ENCODE data around the gene PRKG1. TPM values are rescaled to one million over a fixed set of nuclear protein-coding genes. Genes with fewer than 3 reads are reported as not detected.

PRKG1 gene
- total RNA-seq, 1 experiment from 2014 or later, result 16.5 TPM

DNA sequence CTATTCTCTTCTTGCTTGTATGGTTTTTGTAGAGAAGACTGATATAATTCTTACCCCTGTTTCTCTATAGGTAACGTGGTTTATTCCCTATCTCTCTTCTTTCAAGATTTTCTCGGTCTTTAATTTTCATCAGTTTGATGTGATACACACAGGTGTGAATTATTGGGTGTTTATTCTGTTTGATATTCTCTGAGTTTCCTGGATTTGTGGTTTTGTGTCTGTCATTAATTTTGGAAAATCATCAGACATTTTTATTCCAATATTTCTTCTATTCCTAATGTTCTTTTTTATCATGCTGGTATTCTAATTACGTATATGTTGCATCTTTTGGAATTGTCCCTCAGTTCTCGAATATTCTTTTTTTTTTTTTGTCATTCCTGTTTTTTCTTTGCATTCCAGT lies 850.1 kb downstream of the PRKG1 start (continued):
- TF ChIP-seq NR2C2 (CRISPR knock-in tag; IDR thresholded peaks at IDR 0.05) (no peak), ZMAT4 (CRISPR knock-in tag; IDR thresholded peaks at IDR 0.05) (no peak), FOXJ3 (CRISPR knock-in tag; IDR thresholded peaks at IDR 0.05; ENCODE audit: borderline replicate concordance) (no peak)

DNA sequence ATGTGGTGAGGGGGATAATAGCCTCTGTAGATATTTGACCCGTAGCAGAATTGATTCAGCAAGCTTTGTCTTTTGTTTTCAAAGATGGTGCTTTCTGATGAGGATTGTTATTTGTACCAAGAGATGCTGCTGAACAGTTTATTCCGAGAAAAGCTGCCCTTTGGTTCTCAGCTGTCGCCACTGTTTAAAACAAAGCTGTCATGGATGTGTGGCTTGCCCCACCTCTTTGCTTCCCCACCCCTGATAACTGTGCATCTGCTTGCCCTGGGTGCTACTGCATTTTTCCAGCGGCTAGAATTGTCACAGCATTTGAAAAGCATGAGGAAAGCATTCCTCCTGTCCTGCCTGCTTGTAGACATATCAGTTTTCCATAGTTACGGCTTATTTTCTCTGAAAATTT lies 852.0 kb downstream of the PRKG1 start:
- ATAC-seq, result no peak

GRCh38 chr10:51928162-51928561 lies 853.9 kb downstream of the PRKG1 start:
- POLR2A ChIA-PET, result interaction anchor here (0.6 kb wide), 1 partner anchor 19 kb away, joined by 3 read pairs; no protein-coding TSS in a partner anchor
- CTCF ChIA-PET, result no interaction called here
- ATAC-seq (no peak), DNase-seq (ENCODE audit: low spot score) (no peak)
- no peaks in the 10 kb centered on the region for H3K9me3 Mint-ChIP-seq
- H3K36me3 Mint-ChIP-seq, result no peaks in the 10 kb centered on the region
- H3K27ac Mint-ChIP-seq, result no peak overlapping the region
- no peaks in the 10 kb centered on the region for H3K27me3 Mint-ChIP-seq (ENCODE audit: low read depth)
- H3K4me3 Mint-ChIP-seq, result no peak overlapping the region
- H3K4me1 Mint-ChIP-seq, result 0 out of 2 replicates have a peak, but pooled peaks cover 3% of the 10 kb centered on the region
- TF ChIP-seq CBFB (CRISPR knock-in tag; IDR thresholded peaks at IDR 0.05; ENCODE audit: low read depth) (no peak), GRHL2 (CRISPR knock-in tag; IDR thresholded peaks at IDR 0.05; ENCODE audit: insufficient replicate concordance, severe bottlenecking) (no peak), NR1H2 (CRISPR knock-in tag; IDR thresholded peaks at IDR 0.05) (no peak), NR3C1 (CRISPR knock-in tag; conservative IDR thresholded peaks at IDR 0.05; ENCODE audit: low read depth) (no peak), IRF1 (CRISPR knock-in tag; IDR thresholded peaks at IDR 0.05) (no peak)
- TF ChIP-seq, protein P1, sequence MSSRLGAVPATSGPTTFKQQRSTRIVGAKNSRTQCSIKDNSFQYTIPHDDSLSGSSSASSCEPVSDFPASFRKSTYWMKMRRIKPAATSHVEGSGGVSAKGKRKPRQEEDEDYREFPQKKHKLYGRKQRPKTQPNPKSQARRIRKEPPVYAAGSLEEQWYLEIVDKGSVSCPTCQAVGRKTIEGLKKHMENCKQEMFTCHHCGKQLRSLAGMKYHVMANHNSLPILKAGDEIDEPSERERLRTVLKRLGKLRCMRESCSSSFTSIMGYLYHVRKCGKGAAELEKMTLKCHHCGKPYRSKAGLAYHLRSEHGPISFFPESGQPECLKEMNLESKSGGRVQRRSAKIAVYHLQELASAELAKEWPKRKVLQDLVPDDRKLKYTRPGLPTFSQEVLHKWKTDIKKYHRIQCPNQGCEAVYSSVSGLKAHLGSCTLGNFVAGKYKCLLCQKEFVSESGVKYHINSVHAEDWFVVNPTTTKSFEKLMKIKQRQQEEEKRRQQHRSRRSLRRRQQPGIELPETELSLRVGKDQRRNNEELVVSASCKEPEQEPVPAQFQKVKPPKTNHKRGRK (CRISPR knock-in tag; IDR thresholded peaks at IDR 0.05; ENCODE audit: borderline replicate concordance), result no peak
- TF ChIP-seq, protein P2, sequence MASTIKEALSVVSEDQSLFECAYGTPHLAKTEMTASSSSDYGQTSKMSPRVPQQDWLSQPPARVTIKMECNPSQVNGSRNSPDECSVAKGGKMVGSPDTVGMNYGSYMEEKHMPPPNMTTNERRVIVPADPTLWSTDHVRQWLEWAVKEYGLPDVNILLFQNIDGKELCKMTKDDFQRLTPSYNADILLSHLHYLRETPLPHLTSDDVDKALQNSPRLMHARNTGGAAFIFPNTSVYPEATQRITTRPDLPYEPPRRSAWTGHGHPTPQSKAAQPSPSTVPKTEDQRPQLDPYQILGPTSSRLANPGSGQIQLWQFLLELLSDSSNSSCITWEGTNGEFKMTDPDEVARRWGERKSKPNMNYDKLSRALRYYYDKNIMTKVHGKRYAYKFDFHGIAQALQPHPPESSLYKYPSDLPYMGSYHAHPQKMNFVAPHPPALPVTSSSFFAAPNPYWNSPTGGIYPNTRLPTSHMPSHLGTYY (CRISPR knock-in tag; IDR thresholded peaks at IDR 0.05), result no peak
- TF ChIP-seq, protein P3, sequence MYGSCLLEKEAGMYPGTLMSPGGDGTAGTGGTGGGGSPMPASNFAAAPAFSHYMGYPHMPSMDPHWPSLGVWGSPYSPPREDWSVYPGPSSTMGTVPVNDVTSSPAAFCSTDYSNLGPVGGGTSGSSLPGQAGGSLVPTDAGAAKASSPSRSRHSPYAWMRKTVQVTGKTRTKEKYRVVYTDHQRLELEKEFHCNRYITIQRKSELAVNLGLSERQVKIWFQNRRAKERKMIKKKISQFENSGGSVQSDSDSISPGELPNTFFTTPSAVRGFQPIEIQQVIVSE (CRISPR knock-in tag; IDR thresholded peaks at IDR 0.05; ENCODE audit: borderline replicate concordance), result no peak
- TF ChIP-seq, protein P4, sequence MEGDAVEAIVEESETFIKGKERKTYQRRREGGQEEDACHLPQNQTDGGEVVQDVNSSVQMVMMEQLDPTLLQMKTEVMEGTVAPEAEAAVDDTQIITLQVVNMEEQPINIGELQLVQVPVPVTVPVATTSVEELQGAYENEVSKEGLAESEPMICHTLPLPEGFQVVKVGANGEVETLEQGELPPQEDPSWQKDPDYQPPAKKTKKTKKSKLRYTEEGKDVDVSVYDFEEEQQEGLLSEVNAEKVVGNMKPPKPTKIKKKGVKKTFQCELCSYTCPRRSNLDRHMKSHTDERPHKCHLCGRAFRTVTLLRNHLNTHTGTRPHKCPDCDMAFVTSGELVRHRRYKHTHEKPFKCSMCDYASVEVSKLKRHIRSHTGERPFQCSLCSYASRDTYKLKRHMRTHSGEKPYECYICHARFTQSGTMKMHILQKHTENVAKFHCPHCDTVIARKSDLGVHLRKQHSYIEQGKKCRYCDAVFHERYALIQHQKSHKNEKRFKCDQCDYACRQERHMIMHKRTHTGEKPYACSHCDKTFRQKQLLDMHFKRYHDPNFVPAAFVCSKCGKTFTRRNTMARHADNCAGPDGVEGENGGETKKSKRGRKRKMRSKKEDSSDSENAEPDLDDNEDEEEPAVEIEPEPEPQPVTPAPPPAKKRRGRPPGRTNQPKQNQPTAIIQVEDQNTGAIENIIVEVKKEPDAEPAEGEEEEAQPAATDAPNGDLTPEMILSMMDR (IDR thresholded peaks at IDR 0.05), result no peak

More for the DNA sequence above, 852.0 kb downstream of the PRKG1 start:
- TF ChIP-seq ZNF396 (CRISPR knock-in tag; IDR thresholded peaks at IDR 0.05; ENCODE audit: borderline replicate concordance) (no peak), FOXP4 (CRISPR knock-in tag; IDR thresholded peaks at IDR 0.05) (no peak), ZBTB21 (CRISPR knock-in tag; IDR thresholded peaks at IDR 0.05; ENCODE audit: borderline replicate concordance) (no peak), NFATC4 (CRISPR knock-in tag; IDR thresholded peaks at IDR 0.05) (no peak), SP1 (CRISPR knock-in tag; conservative IDR thresholded peaks at IDR 0.05) (no peak), CREM (CRISPR knock-in tag; IDR thresholded peaks at IDR 0.05) (no peak)
- TF ChIP-seq, protein P5, sequence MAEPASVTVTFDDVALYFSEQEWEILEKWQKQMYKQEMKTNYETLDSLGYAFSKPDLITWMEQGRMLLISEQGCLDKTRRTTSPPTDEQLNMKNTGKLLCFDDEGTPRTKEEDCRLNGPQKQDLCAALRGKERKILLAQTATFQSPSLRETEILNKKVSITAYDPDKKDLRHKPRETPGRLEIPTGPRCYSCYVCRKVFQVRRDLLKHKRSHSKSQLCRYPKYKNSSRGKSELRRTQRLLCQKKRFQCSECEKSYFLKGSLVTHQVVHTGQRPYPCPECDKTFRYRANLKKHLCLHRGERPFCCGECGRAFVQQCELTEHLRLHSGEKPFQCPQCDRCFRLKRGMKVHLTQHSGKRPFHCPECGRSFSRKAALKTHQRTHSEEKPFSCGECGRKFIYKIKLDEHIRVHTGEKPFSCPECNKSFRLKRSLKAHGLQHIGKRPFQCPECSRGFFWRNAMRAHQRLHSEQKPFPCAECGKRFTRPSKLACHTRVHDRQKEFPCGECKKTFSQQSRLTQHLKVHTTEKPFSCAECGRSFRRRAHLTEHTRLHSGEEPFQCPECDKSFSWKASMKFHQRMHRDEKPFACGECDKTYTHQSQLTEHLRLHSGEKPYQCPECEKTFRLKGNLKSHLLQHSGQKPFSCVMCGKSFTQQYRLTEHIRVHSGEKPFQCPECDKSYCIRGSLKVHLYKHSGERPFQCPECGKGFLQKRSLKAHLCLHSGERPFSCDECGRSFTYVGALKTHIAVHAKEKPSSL (CRISPR knock-in tag; conservative IDR thresholded peaks at IDR 0.05), result no peak
- DNase-seq (ENCODE audit: low spot score), result no peak
- Mint-ChIP-seq H3K27ac (no peak overlapping the region), H3K4me1 (0 out of 2 replicates have a peak, but pooled peaks cover 3% of the 10 kb centered on the region), H3K9me3 (no peaks in the 10 kb centered on the region), H3K4me3 (no peak overlapping the region), H3K36me3 (no peaks in the 10 kb centered on the region), H3K27me3 (ENCODE audit: low read depth) (no peaks in the 10 kb centered on the region)
- ChIA-PET POLR2A (no interaction called here), CTCF (no interaction called here)

All from WTC11 (cell line).